Activated effector memory CD4-positive, alpha-beta T cell treated with anti-CD3 and anti-CD28 coated beads, Interleukin-2, amount 50 U/mL, for 16 hours (primary cell): ENCODE measurements around the gene PEX5L.

Experiments used
- DNase-seq: peaks from one replicate; pipeline ENCODE4 v3.0.0-alpha.2; 2020

Gene PEX5L

GRCh38 chr3:179955286-179955685 lies 81.5 kb downstream of the PEX5L start:
- no peak for DNase-seq

- DNase-seq, result no peak
Measured at GRCh38 chr3:179953993-179954870, 82.5 kb downstream of the PEX5L start.

- DNase-seq, result no peak
Measured at GRCh38 chr3:179950840-179951239, 85.9 kb downstream of the PEX5L start.

- no peak for DNase-seq
Measured at GRCh38 chr3:179949869-179950268, 86.9 kb downstream of the PEX5L start.

GRCh38 chr3:179949412-179949811 lies 87.3 kb downstream of the PEX5L start:
- no peak for DNase-seq

GRCh38 chr3:179948740-179949139 lies 88.0 kb downstream of the PEX5L start:
- DNase-seq, result no peak

- no peak for DNase-seq
Measured at GRCh38 chr3:179945569-179945968, 91.2 kb downstream of the PEX5L start.

GRCh38 chr3:179943117-179943880 lies 93.4 kb downstream of the PEX5L start:
- DNase-seq, result no peak

- DNase-seq, result no peak
Measured at GRCh38 chr3:179942553-179943075, 94.1 kb downstream of the PEX5L start.

GRCh38 chr3:179935710-179936109 lies 101.0 kb downstream of the PEX5L start:
- no peak for DNase-seq

GRCh38 chr3:179933914-179934313 lies 102.8 kb downstream of the PEX5L start:
- no peak for DNase-seq

- no peak for DNase-seq
Measured at GRCh38 chr3:179933080-179933479, 103.7 kb downstream of the PEX5L start.

- DNase-seq, result no peak
Measured at GRCh38 chr3:179932674-179933073, 104.1 kb downstream of the PEX5L start.

- DNase-seq, result peak; percentile 75
Measured at GRCh38 chr3:179929091-179929529, 107.6 kb downstream of the PEX5L start.

- DNase-seq, result no peak
Measured at GRCh38 chr3:179927191-179927590, 109.5 kb downstream of the PEX5L start.

- DNase-seq, result no peak
Measured at GRCh38 chr3:179921951-179922350, 114.8 kb downstream of the PEX5L start.

GRCh38 chr3:179921500-179921899 lies 115.2 kb downstream of the PEX5L start:
- DNase-seq, result no peak

GRCh38 chr3:179907784-179908482 lies 128.8 kb downstream of the PEX5L start:
- DNase-seq, result no peak

GRCh38 chr3:179902061-179902460 lies 134.7 kb downstream of the PEX5L start:
- no peak for DNase-seq

GRCh38 chr3:179898024-179898423 lies 138.7 kb downstream of the PEX5L start:
- no peak for DNase-seq

- no peak for DNase-seq
Measured at GRCh38 chr3:179897231-179897630, 139.5 kb downstream of the PEX5L start.

- no peak for DNase-seq
Measured at GRCh38 chr3:179896507-179896906, 140.2 kb downstream of the PEX5L start.

GRCh38 chr3:179895330-179895729 lies 141.4 kb downstream of the PEX5L start:
- DNase-seq, result no peak
